Caco-2 (cell line): Measurements from ENCODE around the gene LXN. TPM values are rescaled to one million over a fixed set of nuclear protein-coding genes. Genes with fewer than 3 reads are reported as not detected.

Experiments
- BruUV-seq: library from RNA; stranded (reverse); fragments of 400-500 nt; replicated peaks from 2 replicates; lab custom pipeline; 2021; lab: Mats Ljungman, UMichigan
- CTCF ChIA-PET: fragments of 300-600 bp; sonication (Branson Sonifier 250); formaldehyde crosslinking; loops from one replicate; lab custom pipeline; 2022; ENCODE audit warnings: antibody characterized with exemption; lab: Charles Lee
- POLR2A ChIA-PET: fragments of 300-600 bp; sonication (Branson Sonifier 250); formaldehyde crosslinking; loops from one replicate; lab custom pipeline; 2022; ENCODE audit warnings: antibody characterized with exemption; lab: Charles Lee
- DNase-seq, 2 experiments: peaks; one replicate each; pipeline versions ENCODE4 v3.0.0 to v3.0.0-alpha.2; 2020 to 2022
- H3K27me3 ChIP-seq: replicated peaks from 2 replicates; pipeline ENCODE4 v1.6.0; 2011; ENCODE audit warnings: low read length; ENCODE audit not compliant: control insufficient read depth, insufficient read depth
- H3K36me3 ChIP-seq: 2 replicates; pipeline ENCODE4 v1.5.1; 2011; ENCODE audit warnings: low read length; ENCODE audit not compliant: control insufficient read depth, insufficient read depth
- H3K4me1 ChIP-seq: fragments of 250-450 bp; sonication (Bioruptor Pico); 2 replicates; pipeline ENCODE4 v1.5.1; 2020; ENCODE audit warnings: mild to moderate bottlenecking
- H3K4me3 ChIP-seq: 2 replicates; pipeline ENCODE4 v1.5.1; 2011; ENCODE audit warnings: low read depth, mild to moderate bottlenecking, control low read depth, low read length
- H3K9me3 ChIP-seq: fragments of 250-450 bp; sonication (Bioruptor Pico); 2 replicates; pipeline ENCODE4 v1.5.1; 2020; ENCODE audit warnings: mild to moderate bottlenecking, moderate library complexity
- H3K27ac Mint-ChIP-seq: one replicate; pipeline ENCODE4 v1.8.0; 2022; ENCODE audit warnings: mixed read lengths; ENCODE audit not compliant: unreplicated experiment
- H3K27me3 Mint-ChIP-seq: one replicate; pipeline ENCODE4 v1.8.0; 2022; ENCODE audit warnings: mixed read lengths; ENCODE audit not compliant: insufficient read depth, unreplicated experiment
- H3K36me3 Mint-ChIP-seq: one replicate; pipeline ENCODE4 v1.8.0; 2022; ENCODE audit warnings: mild to moderate bottlenecking, mixed read lengths; ENCODE audit not compliant: insufficient read depth, unreplicated experiment
- H3K4me1 Mint-ChIP-seq: one replicate; pipeline ENCODE4 v1.8.0; 2022; ENCODE audit warnings: low read depth, mixed read lengths; ENCODE audit not compliant: unreplicated experiment
- H3K4me3 Mint-ChIP-seq: one replicate; pipeline ENCODE4 v1.8.0; 2022; ENCODE audit warnings: mild to moderate bottlenecking, moderate library complexity, mixed read lengths; ENCODE audit not compliant: unreplicated experiment
- H3K9me3 Mint-ChIP-seq: one replicate; pipeline ENCODE4 v1.8.0; 2022; ENCODE audit warnings: mixed read lengths; ENCODE audit not compliant: unreplicated experiment
- CTCF ChIP-seq, 2 experiments: fragments of 200-600 bp in 1 of 2; IDR thresholded peaks; 1 replicate in 1 of 2; 2 replicates in 1 of 2; pipeline versions ENCODE4 v1.5.1 to v1.8.0; 2011 to 2022; ENCODE audit warnings: antibody characterized with exemption in 1 of 2, control low read depth in 1 of 2, inconsistent platforms in 1 of 2, low read depth in 1 of 2, low read length in 1 of 2, mild to moderate bottlenecking in 1 of 2, moderate library complexity in 1 of 2; ENCODE audit not compliant: insufficient read depth in 1 of 2, severe bottlenecking in 1 of 2, unreplicated experiment in 1 of 2
- intact Hi-C: fragments of 100-400 bp; cut with micrococcal nuclease; formaldehyde crosslinking; loops from one replicate; pipeline ENCODE4 v1.10.0; 2022; ENCODE audit not compliant: unreplicated experiment
- total RNA-seq: library from RNA; stranded (reverse); gene quantifications from 2 replicates; pipeline ENCODE4 v1.2.3, GENCODE V29; 2022

Gene LXN
- total RNA-seq, 1 experiment from 2014 or later = not detected

DNA sequence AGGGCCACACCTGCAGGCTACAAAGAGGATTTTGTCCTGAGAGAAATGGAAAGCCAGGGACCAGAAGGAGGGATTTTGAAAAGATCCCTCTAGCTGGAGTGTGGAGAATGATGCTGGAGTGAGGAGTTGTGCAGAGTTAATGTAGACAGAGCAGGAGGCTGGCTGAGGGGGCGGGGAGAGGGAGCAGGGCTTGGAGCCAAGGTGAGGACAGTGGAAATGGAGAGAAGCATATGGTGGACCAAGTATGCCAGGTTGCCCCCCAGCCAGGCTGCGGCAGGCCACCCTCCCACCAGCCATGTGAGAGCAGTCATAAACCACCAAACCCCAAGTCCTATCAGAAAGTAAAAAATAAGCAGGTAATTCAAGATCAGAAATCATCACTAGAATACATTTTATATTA is 45.1 kb upstream of the LXN start:
- DNase-seq = no peak
- Histone ChIP-seq H3K4me3 (no peak overlapping the region), H3K4me1 (no peaks in the 10 kb centered on the region), H3K9me3 (no peaks in the 10 kb centered on the region), H3K27me3 (no peaks in the 10 kb centered on the region), H3K36me3 (no peaks in the 10 kb centered on the region)
- BruUV-seq = no TSS peak
- ChIA-PET POLR2A (no interaction called here), CTCF (no interaction called here)
- H3K9me3 Mint-ChIP-seq = no peaks in the 10 kb centered on the region
- no peaks in the 10 kb centered on the region for H3K4me1 Mint-ChIP-seq
- TF ChIP-seq CTCF (IDR thresholded peaks at IDR 0.05; ENCODE audit: insufficient read depth in 1 of 2, low read depth in 1 of 2, low read length in 1 of 2, severe bottlenecking in 1 of 2, unreplicated experiment in 1 of 2) = no peak
- no peak overlapping the region for H3K27ac Mint-ChIP-seq
- no peaks in the 10 kb centered on the region for H3K36me3 Mint-ChIP-seq
- intact Hi-C loops = no loop called here
- no peaks in the 10 kb centered on the region for H3K27me3 Mint-ChIP-seq
- no peak overlapping the region for H3K4me3 Mint-ChIP-seq

GRCh38 chr3:158713094-158713499 is 40.6 kb upstream of the LXN start:
- Mint-ChIP-seq H3K4me3 (no peak overlapping the region), H3K27me3 (no peaks in the 10 kb centered on the region), H3K9me3 (no peaks in the 10 kb centered on the region), H3K36me3 (peaks cover 22% of the 10 kb centered on the region), H3K4me1 (no peaks in the 10 kb centered on the region), H3K27ac (no peak overlapping the region)
- Histone ChIP-seq H3K9me3 (no peaks in the 10 kb centered on the region), H3K27me3 (no peaks in the 10 kb centered on the region), H3K36me3 (no peaks in the 10 kb centered on the region), H3K4me3 (no peak overlapping the region), H3K4me1 (no peaks in the 10 kb centered on the region)
- CTCF ChIA-PET = no interaction called here
- DNase-seq = no peak
- POLR2A ChIA-PET = no interaction called here
- intact Hi-C loops = no loop called here
- no TSS peak for BruUV-seq
- no peak for TF ChIP-seq CTCF (IDR thresholded peaks at IDR 0.05; ENCODE audit: insufficient read depth in 1 of 2, low read depth in 1 of 2, low read length in 1 of 2, severe bottlenecking in 1 of 2, unreplicated experiment in 1 of 2)

DNA sequence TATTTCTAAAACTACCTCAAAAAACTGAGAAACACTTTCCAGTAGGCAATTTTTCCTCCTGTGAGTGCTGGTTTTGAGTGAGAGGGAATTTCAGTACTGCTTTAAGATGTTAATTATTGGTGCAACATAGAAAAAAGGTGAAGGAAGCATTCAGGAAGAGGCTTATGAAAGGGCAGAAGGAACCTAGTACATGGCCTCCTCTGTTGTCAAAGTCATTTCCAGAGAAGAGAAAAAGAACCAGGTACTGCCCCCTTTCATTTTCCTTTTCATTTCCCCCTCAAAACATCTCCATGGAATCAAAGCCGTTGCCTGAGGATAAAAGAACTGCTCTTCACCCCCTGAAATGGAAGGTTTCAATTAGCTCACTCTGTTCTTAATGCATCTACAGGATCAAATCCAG is 40.0 kb upstream of the LXN start:
- no peak for TF ChIP-seq CTCF (IDR thresholded peaks at IDR 0.05; ENCODE audit: insufficient read depth in 1 of 2, low read depth in 1 of 2, low read length in 1 of 2, severe bottlenecking in 1 of 2, unreplicated experiment in 1 of 2)
- Mint-ChIP-seq H3K9me3 (no peaks in the 10 kb centered on the region), H3K27me3 (no peaks in the 10 kb centered on the region), H3K36me3 (peaks cover 22% of the 10 kb centered on the region), H3K4me1 (no peaks in the 10 kb centered on the region), H3K27ac (no peak overlapping the region), H3K4me3 (no peak overlapping the region)
- intact Hi-C loops = no loop called here
- no peak for DNase-seq
- Histone ChIP-seq H3K27me3 (no peaks in the 10 kb centered on the region), H3K4me3 (no peak overlapping the region), H3K4me1 (no peaks in the 10 kb centered on the region), H3K36me3 (no peaks in the 10 kb centered on the region; the same call in 1 of the 2 replicates), H3K9me3 (no peaks in the 10 kb centered on the region)
- ChIA-PET CTCF (no interaction called here), POLR2A (no interaction called here)
- BruUV-seq = no TSS peak
